GM19238 (cell line): ENCODE measurements around the gene MAN1A1.

Source experiments
- DNase-seq: peaks from one replicate; pipeline ENCODE4 v3.0.0; 2011; ENCODE audit warnings: low spot score; ENCODE audit not compliant: insufficient read length

The MAN1A1 gene

GRCh38 chr6:119326291-119327005 lies 23.1 kb downstream of the MAN1A1 start:
- DNase-seq, result no peak

- no peak for DNase-seq
These were observed 23.8 kb downstream of the MAN1A1 start for GRCh38 chr6:119325559-119326265.

- no peak for DNase-seq
These were observed 24.8 kb downstream of the MAN1A1 start for GRCh38 chr6:119324718-119325117.

DNA sequence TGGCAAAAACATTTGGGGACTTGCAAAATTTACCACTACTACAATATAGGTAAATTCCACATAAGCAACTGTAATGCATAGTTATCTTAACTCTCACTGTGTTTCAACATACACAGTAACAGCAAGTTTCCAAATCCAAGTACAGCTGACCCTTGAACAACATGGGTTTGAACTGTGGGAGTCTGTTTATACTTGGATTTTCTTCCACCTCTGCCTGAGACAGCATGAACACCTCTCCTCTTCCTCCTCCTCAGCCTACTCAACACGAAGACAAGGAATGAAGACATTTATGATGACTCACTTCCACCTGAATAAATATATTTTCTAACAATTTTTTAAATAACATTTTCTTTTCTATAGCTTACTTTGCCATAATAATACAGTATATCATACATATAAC lies 25.6 kb downstream of the MAN1A1 start:
- DNase-seq, result no peak

DNA sequence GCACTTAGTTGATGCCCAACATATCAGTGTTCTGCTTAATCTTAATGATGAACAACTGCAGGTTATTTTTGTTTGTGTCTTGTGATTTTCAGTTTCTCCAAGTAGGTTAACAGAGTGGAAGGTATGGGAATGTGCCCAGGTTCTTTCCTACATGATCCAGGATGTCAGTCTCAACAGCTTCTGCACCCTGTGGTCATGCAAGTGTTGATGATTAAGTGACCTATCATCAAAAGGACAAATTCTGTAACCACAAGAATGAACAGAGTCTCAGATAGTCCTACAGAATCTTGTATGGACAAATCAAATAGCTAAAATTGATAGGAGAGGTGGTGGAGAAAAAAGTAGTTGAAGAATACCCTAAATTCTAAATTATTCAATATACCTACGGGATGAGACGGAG lies 26.1 kb downstream of the MAN1A1 start:
- no peak for DNase-seq

- no peak for DNase-seq
These were observed 26.7 kb downstream of the MAN1A1 start for GRCh38 chr6:119322715-119323350.

GRCh38 chr6:119322034-119322433 lies 27.5 kb downstream of the MAN1A1 start:
- DNase-seq, result no peak

DNA sequence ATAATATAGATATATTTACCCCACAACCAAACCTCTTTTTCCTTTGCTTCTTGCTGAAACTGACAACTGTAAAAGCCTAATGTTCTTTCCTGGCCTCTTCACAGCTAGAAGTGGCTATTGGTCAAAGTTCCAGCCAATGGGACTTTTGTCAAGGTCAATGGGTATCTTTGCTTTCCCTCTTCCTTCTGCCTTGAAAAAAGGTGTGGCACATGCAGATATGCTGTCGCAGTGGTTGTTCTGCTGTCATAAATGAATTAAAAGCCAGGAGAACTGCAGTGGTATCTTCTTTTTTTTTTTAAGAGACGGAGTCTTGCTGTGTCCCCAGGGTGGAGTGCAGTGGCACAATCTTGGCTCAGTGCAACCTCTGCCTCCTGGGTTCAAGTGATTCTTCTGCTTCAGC lies 29.9 kb downstream of the MAN1A1 start:
- no peak for DNase-seq

DNA sequence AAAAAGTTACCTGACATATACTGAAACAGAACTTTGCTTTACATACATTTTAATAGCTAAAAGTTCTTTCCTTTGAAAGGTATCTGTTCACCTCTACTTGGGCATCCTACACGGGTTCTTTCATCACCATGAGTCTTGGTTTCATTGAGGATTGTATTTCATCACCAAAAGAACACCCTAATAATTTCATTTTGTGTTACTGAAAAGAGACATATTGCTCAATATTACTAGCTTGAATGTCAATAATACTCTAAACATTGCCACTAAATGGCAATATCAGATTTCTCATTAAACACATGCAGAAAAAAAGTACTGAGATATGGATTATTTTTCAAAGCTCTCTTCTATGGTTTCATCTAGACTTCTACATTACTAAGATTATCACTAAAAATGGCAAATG lies 30.8 kb downstream of the MAN1A1 start:
- no peak for DNase-seq

- DNase-seq, result no peak
These were observed 31.4 kb downstream of the MAN1A1 start for GRCh38 chr6:119318176-119318575.

DNA sequence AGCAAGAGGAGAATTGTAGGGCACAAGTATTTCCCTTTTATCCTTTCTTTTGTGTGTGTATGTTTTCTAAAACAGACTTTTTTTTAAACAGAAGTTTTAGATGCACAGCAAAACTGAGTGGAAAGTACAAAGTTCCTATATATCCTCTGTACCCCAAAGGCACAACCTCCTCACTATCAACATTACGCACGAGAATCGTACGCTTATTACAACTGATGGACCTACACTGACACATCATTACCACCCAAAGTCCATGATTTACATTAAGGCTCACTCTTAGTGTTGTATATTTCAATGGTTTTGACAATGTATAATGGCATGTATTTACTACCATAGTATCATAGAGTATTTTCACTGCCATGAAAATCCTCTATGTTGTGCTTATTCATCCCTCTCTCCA lies 32.6 kb downstream of the MAN1A1 start:
- no peak for DNase-seq

DNA sequence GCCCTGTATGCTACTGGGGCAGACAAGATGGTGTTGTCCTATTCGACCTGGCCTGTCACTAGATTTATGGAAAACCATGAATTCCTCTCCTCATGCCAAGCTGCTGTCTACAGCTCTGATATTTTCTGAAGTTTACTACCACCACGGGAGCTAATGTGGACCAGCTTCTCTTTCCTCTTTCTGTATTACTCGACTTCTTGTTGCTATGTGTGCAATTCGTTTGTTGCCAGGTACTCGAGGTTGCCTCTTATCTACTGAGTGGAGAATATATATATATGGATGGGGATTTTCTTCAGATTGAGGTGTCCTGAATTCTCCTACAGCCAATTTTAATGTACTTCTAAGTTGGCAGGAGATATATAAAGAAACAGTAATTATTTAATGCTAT lies 34.7 kb downstream of the MAN1A1 start:
- DNase-seq, result no peak

DNA sequence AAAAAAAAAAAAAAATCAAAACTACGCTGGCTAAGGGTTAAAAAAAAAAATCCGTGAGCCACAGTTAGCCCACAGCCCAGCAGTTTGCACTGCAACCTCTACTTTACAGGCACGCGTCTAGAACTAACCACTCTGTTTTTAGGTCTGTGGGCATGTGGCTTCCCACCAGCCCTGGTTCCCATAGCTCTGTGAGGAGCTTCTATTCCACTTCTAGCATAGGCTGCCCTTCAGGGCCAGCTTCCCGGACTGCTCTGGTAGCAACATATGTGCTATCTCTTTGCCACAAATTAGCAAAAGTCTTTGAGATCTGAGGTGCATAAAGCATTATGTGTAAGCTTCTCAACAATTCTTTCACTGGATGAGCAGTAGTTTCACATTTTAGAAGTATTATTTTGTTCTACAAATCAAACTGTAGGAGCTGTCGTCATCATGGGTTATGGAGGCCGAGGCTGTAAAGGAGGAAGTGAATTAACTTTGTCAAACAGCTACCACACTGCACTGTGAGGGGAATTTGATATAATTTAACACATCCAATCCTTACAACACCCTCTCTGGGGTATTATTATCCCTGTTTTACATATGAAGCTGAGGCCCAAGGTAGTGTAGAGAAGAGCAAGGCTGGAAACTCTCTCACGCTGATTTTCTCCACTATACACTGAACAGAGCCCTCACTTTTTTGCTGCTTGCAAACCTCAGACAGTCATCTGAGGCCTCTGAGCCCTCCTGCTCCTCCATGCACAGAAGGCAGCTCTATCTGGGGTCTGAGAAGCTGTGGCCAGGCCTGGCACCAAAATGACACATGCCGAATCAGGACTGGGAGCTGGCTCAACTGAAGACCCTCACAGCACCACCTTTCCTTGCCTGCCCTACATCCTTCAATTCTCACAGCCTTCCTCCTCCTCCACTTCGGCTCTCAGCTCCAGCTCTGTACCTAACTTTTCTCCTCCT lies 35.4 kb downstream of the MAN1A1 start:
- DNase-seq, result no peak

DNA sequence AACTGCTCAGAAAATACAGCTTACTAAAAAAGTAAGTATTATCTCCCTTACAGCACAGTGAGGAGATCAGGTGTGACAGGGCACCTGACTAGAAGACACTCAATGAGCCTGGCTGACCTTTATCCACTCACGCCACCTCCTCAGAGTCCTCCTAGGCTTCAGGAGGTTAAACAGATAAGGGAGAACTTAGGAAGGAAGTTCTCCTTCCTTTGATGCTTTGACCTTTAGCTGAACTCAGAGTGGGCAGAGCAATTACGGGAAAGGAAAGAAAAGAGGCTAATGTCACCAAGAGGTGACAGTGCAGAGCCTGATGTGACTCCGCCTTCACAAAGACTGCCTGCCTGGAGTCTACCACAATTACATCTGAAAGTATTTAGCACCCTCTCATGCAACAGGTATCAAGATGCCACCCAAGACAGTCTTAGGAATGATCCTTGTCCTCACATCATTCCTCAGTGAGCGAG lies 36.7 kb downstream of the MAN1A1 start:
- no peak for DNase-seq

DNA sequence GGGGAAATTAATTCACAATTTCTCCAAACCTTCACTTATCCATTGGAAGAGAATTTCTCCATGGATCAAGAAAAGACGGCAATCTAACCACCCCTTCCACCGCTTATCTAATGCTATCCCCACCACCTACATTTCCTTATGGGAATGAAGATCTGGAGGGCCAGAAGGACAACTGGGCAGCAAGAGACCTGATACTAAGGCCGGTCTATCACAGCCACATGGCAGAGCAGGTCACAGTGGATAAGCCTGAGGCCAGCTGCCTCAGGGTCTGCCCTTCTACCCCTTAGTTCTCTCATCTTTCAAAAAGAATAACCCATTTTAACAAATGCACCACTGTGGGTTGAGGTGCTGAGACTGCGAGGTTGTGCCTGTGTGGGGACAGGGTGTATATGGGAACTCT lies 37.1 kb downstream of the MAN1A1 start:
- DNase-seq, result no peak

DNA sequence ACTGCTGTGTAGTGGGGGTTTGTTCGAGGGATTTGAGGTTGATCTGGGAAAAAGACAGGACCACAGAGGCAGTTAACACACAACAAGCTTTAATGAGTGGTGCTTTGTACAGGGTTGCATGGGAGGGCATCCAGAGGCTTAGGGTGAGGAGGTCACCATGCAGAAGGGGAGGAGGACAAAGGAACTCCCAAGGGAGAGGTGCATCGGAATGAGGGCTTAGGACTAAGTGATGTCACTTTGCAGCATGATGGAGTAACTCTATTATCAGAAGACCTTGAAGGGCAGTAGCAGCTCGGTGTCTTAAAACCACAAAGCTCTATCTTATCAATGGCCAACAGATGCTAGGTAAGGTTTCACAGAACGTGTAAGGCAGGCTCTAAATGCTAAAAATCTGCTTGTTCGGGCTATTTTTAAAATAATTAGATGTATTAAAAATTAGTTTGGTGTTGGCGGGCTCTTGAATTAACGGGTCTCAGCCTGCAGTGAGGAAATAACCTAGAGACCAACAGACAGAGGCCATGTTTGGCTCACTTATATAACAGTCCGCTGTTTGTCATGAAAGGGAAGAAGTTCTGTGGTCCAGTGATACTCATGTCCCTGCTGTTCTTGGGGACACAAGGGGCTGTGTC lies 37.9 kb downstream of the MAN1A1 start:
- no peak for DNase-seq

DNA sequence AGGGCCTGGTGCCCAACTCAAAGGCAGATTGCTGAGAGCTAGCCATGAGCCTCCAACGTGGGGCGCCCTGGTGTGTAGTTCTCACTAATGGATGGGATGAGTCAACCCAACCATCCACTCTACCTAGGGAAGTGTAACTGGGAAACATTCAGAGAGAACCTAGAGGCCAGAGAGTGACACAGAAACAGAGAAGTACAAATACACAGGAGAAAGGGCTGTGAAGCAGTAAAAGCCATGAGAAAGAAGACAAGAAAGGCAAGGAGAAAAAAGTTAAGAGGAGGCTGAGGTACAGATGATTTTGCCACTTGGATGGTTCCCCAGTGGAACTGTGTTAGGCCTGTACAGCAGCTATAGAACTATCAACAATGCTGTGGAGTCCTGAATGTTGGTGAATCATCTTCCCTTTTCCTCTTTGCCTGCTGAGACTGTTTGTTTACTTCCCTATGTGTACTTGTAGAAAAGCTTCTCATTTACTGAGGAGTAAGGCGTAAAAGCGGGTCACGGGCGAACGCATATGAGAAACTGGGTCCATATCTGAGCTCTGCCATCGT lies 39.0 kb downstream of the MAN1A1 start:
- DNase-seq, result no peak

- no peak for DNase-seq
These were observed 40.4 kb downstream of the MAN1A1 start for GRCh38 chr6:119308991-119309657.

- no peak for DNase-seq
These were observed 41.5 kb downstream of the MAN1A1 start for GRCh38 chr6:119308048-119308570.

- DNase-seq, result no peak
These were observed 42.5 kb downstream of the MAN1A1 start for GRCh38 chr6:119307056-119307455.
